HEK293T (cell line): ENCODE results near the gene TAX1BP3.

Source experiments
- CTCF ChIA-PET: fragments of 350-600 bp; formaldehyde crosslinking; extraction: SDS; loops from one replicate; lab custom pipeline; 2021; ENCODE audit warnings: antibody characterized with exemption, inconsistent platforms; lab: Yijun Ruan, JAX
- POLR2A ChIA-PET: fragments of 350-600 bp; formaldehyde crosslinking; extraction: SDS; loops from one replicate; lab custom pipeline; 2020; ENCODE audit warnings: antibody characterized with exemption, inconsistent platforms; lab: Yijun Ruan, JAX
- DNase-seq: peaks from one replicate; pipeline ENCODE4 v3.0.0; 2012; ENCODE audit warnings: mixed read lengths; ENCODE audit errors: extremely low spot score
- ARNT ChIP-seq: fragments of 450-650 bp; IDR thresholded peaks from 2 replicates; pipeline ENCODE4 v1.6.1; 2017; ENCODE audit warnings: mild to moderate bottlenecking
- BHLHE40 ChIP-seq: fragments of 450-650 bp; IDR thresholded peaks from 2 replicates; pipeline ENCODE4 v1.6.1; 2016; ENCODE audit warnings: mild to moderate bottlenecking, moderate library complexity, borderline replicate concordance
- CTBP1 ChIP-seq: fragments of 450-650 bp; IDR thresholded peaks from 2 replicates; pipeline ENCODE4 v1.6.1; 2016; ENCODE audit warnings: borderline replicate concordance
- ELF4 ChIP-seq: fragments of 450-650 bp; IDR thresholded peaks from 2 replicates; pipeline ENCODE4 v1.6.1; 2017; ENCODE audit warnings: antibody characterized with exemption
- FOXA1 ChIP-seq: fragments of 450-650 bp; IDR thresholded peaks from 2 replicates; pipeline ENCODE4 v1.6.1; 2016; ENCODE audit warnings: mild to moderate bottlenecking
- FOXK2 ChIP-seq: fragments of 450-650 bp; IDR thresholded peaks from 2 replicates; pipeline ENCODE4 v1.6.1; 2016; ENCODE audit warnings: mild to moderate bottlenecking
- FOXM1 ChIP-seq: fragments of 450-650 bp; IDR thresholded peaks from 2 replicates; pipeline ENCODE4 v1.6.1; 2017; ENCODE audit warnings: mild to moderate bottlenecking, borderline replicate concordance
- HDGF ChIP-seq: fragments of 450-650 bp; IDR thresholded peaks from 2 replicates; pipeline ENCODE4 v1.6.1; 2017; ENCODE audit warnings: antibody characterized with exemption, borderline replicate concordance
- L3MBTL2 ChIP-seq: fragments of 450-650 bp; conservative IDR thresholded peaks from 2 replicates; pipeline ENCODE4 v1.6.1; 2016; ENCODE audit warnings: mild to moderate bottlenecking
- LEF1 ChIP-seq: fragments of 450-650 bp; IDR thresholded peaks from 2 replicates; pipeline ENCODE4 v1.6.1; 2017; ENCODE audit warnings: mild to moderate bottlenecking, borderline replicate concordance
- NFRKB ChIP-seq: fragments of 450-650 bp; IDR thresholded peaks from 2 replicates; pipeline ENCODE4 v1.6.1; 2016; ENCODE audit warnings: mild to moderate bottlenecking, moderate library complexity
- PKNOX1 ChIP-seq: fragments of 450-650 bp; IDR thresholded peaks from 2 replicates; pipeline ENCODE4 v1.6.1; 2016
- SP1 ChIP-seq: fragments of 450-650 bp; IDR thresholded peaks from 2 replicates; pipeline ENCODE4 v1.6.1; 2017
- SUZ12 ChIP-seq: fragments of 450-650 bp; IDR thresholded peaks from 2 replicates; pipeline ENCODE4 v1.6.1; 2016; ENCODE audit warnings: mild to moderate bottlenecking
- TARDBP ChIP-seq: fragments of 450-650 bp; IDR thresholded peaks from 2 replicates; pipeline ENCODE4 v1.6.1; 2016
- ZNF384 ChIP-seq: fragments of 450-650 bp; IDR thresholded peaks from 2 replicates; pipeline ENCODE4 v1.6.1; 2016

The TAX1BP3 gene

DNA sequence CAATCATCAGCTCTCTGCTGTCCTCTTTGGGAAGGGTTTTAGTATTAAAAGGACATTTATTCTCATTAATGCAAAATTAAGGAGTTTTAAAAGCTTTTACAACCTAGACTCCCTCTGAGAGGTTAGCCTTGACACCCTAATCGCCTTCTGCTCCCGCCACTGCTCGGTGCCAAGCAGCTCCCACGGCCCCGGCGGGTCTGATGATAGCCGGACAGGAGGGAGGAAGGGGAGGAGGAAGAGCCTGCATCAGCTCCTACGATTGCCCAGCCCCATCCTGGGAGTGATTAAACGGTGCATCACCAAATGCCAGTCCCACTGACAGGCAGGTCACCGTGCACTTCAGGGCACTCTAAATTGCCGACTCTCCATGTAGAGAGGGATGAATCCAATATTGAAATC, 40.6 kb downstream of the TAX1BP3 start:
- TF ChIP-seq BHLHE40 = no peak
- no peak for TF ChIP-seq NFRKB
- no peak for TF ChIP-seq FOXK2
- TF ChIP-seq TARDBP = no peak
- no peak for TF ChIP-seq FOXA1
- TF ChIP-seq CTBP1 = no peak
- TF ChIP-seq ELF4 = no peak
- TF ChIP-seq HDGF = no peak
- no peak for TF ChIP-seq SP1
- no peak for TF ChIP-seq PKNOX1
- no peak for TF ChIP-seq L3MBTL2
- no peak for TF ChIP-seq ARNT
- ChIA-PET CTCF (interaction anchor here (0.8 to 1.0 kb wide), 2 partner anchors 25 to 77 kb away, joined by 3 read pairs; no protein-coding TSS in a partner anchor), POLR2A (no interaction called here)
- no peak for DNase-seq

DNA sequence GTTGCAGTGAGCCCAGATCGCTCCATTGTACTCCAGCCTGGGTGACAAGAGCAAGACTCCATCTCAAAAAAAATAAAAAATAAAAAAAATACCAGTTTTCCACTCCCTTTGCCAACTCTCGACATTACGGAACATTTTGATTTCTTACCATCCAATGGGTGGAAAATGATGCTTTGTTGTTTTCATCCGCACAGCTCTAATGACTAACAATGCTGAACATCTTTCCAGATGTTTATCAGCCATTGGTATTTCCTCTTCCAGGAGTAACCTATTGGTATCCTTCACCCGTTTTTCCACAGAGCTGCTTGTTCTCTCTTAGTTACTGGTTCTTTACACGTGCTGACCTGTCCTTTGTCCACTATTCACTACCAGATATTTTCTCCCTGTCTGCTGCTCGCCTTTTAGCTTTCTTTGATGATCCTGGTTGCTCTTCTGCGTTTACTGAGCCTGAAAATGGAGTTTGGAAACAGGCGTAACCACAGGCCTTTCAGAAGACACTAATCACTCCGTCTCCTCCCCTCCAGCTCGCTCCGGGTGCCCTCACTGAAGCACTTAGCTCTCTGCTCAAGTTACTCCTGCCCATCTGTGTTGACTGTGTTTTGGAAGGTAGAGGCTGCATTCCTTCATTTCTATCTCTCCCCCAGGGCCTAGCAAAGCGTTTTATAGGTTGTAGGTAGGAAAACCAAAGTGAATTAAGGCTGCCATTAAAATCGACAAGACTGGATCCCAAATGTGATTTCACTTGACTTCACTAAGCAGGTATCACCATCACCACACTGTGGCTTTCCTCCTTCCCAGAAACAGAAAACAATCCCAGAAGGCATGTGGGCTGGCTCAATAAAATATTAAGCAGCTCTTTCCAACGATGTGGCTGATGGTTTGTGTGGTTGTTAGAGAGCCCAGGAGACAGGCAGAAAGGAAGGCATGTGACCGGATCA, 41.3 kb downstream of the TAX1BP3 start:
- CTCF ChIA-PET = interaction anchor here (0.6 to 1.0 kb wide), 3 partner anchors 24 to 112 kb away, joined by 3 read pairs; no protein-coding TSS in a partner anchor
- TF ChIP-seq L3MBTL2 = no peak
- DNase-seq = no peak
- POLR2A ChIA-PET = no interaction called here

DNA sequence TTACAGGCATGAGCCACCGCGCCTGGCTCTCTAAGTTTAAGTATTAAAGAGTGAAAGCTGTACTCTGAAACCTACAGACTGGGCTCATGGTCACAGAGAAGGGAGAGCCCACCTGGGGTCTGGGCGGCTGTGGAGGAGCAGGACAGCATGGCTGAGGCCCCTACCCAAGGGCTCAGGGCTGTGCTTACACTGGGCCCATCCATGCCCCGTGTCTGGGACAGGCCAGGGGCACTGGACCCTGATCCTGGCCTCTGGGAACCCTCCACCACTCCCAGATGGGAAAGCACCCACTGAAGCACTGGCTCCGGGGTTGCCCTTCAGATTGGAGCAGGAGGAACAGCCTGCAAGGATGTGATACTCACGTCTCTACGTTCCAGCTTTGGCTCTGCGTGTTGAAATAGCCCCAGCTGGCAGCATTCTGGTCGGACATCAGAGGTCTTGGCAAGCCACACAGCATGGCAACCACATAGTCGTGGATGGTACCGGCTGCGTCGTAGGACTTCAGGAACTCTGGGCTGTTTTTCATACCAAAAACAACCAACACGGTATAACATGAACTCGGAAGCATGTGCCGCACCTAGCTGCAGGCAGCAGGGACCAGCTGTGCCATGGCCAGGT, 45.3 kb downstream of the TAX1BP3 start:
- CTCF ChIA-PET = interaction anchor here (1.4 kb wide), 1 partner anchor 20 kb away, joined by 5 read pairs; no protein-coding TSS in a partner anchor
- POLR2A ChIA-PET = no interaction called here
- DNase-seq = no peak
- TF ChIP-seq L3MBTL2 = no peak

DNA sequence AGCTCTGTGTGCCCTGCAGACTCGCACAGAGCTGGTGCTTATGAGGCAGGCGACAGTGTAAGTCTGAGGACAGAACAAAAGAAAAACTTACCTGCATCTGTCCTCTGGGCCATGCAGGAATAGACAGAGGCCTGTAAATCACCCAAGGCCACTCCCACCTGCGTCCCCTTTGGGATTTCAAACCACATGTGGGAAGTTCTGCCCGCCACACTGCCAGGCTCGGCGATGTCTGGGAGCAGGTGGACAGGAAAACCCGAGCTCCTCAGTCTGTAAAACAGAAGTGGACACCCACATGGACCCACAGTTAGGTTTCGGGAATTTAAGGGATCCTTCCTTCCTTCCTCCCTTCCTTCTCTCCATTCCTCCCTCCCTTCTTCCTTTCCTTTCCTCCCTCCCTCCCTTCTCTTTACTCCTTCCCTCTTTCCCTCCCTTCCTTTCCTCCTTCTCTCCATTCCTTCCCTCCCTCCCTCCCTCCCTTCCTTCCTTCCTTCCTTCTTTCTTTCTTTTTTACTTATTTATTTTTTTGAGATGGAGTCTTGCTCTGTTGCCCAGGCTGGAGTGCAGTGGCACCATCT, 47.1 kb downstream of the TAX1BP3 start:
- no peak for DNase-seq
- CTCF ChIA-PET = interaction anchor here (1.4 kb wide), 1 partner anchor 18 kb away, joined by 5 read pairs; no protein-coding TSS in a partner anchor
- POLR2A ChIA-PET = no interaction called here
- TF ChIP-seq ZNF384 (no peak), SUZ12 (no peak), FOXK2 (no peak), BHLHE40 (no peak), NFRKB (no peak), ELF4 (no peak), SP1 (no peak), FOXA1 (no peak), FOXM1 (no peak), TARDBP (no peak), CTBP1 (no peak), LEF1 (no peak), ARNT (no peak), HDGF (no peak), PKNOX1 (no peak), L3MBTL2 (no peak)

DNA sequence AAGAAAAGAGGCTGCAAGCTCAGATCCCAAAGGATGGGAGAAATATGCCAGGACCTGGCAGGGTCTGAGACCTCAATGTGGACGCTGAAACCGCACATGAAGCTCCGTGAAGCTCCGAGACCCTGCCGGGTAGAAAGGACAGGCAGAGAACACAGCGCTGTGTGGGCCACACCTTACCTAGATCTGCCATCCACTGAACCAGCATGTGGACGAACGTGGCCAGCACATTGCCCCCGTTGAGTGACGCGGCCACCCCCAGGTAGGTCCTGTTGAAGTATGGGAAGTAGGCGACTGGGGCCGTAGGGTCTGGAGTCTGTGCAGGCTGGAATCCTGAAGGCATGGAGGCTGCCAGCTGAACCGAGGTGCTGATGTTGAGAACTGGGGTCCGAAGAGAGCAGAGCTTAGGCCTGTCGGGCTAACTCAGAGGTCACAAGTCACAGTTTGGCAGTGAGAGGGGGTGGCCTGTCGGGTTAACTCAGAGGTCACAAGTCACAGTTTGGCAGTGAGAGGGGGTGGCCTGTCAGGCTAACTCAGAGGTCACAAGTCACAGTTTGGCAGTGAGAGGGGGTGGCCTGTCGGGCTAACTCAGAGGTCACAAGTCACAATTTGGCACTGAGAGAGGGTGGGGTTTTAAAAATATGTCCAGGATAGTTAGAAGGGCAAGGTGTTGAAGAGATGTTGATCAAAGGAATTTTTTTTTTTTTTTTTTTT, 53.1 kb downstream of the TAX1BP3 start:
- no peak for TF ChIP-seq SUZ12
- TF ChIP-seq CTBP1 = no peak
- no peak for TF ChIP-seq FOXK2
- TF ChIP-seq BHLHE40 = no peak
- TF ChIP-seq ELF4 = no peak
- CTCF ChIA-PET = no interaction called here
- POLR2A ChIA-PET = no interaction called here
- no peak for DNase-seq

DNA sequence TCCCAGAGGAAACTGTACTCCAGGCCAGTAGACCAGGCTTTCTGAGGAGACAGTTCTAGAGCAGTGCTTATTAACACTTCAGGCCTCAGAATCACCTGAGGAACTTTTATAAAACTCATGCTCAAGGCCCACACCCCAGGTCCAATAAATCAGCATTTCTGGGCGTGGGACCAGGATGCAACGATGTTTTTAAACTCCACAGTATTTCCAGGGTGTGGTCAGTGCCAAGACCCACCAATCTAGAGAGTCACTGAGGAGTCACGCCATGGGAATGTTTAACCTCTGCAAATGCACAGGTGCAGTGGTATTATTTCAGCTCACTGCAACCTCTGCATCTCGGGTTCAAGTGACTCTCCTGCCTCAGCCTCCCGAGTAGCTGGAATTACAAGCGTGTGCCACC, 55.3 kb downstream of the TAX1BP3 start:
- CTCF ChIA-PET = interaction anchor here (1.6 kb wide), 1 partner anchor 11 kb away, joined by 4 read pairs; no protein-coding TSS in a partner anchor
- TF ChIP-seq PKNOX1 (no peak), L3MBTL2 (no peak), BHLHE40 (no peak), FOXM1 (no peak), FOXA1 (no peak), SUZ12 (no peak), ARNT (no peak), CTBP1 (no peak), SP1 (no peak), ZNF384 (no peak), TARDBP (no peak), FOXK2 (no peak), NFRKB (no peak), HDGF (no peak), ELF4 (no peak), LEF1 (no peak)
- DNase-seq = no peak
- POLR2A ChIA-PET = no interaction called here
